ENCODE measurements around the gene IFIT1B.

DNA sequence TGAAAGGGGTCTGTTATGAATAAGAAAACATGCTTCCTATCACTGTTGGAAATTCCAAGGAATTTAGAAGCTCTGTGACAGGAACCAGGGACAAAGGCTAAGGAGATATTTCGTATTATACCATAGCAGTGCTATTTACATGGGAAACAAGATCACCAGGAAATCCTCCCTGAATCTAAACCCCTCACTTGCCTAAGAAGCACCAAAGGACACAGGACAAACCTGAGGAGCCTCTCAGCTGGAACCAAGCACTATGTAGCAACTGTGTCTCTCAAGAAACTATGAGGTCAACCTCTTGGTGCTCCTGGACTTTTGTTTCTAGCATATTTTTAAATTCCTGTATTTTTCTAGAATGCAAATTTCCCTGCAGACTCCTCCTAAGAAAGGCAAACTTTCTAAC lies 20.8 kb upstream of the IFIT1B start:
- TF ChIP-seq, protein P1, sequence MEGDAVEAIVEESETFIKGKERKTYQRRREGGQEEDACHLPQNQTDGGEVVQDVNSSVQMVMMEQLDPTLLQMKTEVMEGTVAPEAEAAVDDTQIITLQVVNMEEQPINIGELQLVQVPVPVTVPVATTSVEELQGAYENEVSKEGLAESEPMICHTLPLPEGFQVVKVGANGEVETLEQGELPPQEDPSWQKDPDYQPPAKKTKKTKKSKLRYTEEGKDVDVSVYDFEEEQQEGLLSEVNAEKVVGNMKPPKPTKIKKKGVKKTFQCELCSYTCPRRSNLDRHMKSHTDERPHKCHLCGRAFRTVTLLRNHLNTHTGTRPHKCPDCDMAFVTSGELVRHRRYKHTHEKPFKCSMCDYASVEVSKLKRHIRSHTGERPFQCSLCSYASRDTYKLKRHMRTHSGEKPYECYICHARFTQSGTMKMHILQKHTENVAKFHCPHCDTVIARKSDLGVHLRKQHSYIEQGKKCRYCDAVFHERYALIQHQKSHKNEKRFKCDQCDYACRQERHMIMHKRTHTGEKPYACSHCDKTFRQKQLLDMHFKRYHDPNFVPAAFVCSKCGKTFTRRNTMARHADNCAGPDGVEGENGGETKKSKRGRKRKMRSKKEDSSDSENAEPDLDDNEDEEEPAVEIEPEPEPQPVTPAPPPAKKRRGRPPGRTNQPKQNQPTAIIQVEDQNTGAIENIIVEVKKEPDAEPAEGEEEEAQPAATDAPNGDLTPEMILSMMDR (IDR thresholded peaks at IDR 0.05): no peak
- no peak for TF ChIP-seq POLR2A (IDR thresholded peaks at IDR 0.05)

All from thyroid gland (tissue), 4 donors.